Measurements from ENCODE around the gene EFS. TPM values are rescaled to one million over a fixed set of nuclear protein-coding genes. Genes with fewer than 3 reads are reported as not detected.

Gene EFS
- polyA plus RNA-seq, 4 donors: 36.6 to 53.0 (median 40.1) TPM

DNA sequence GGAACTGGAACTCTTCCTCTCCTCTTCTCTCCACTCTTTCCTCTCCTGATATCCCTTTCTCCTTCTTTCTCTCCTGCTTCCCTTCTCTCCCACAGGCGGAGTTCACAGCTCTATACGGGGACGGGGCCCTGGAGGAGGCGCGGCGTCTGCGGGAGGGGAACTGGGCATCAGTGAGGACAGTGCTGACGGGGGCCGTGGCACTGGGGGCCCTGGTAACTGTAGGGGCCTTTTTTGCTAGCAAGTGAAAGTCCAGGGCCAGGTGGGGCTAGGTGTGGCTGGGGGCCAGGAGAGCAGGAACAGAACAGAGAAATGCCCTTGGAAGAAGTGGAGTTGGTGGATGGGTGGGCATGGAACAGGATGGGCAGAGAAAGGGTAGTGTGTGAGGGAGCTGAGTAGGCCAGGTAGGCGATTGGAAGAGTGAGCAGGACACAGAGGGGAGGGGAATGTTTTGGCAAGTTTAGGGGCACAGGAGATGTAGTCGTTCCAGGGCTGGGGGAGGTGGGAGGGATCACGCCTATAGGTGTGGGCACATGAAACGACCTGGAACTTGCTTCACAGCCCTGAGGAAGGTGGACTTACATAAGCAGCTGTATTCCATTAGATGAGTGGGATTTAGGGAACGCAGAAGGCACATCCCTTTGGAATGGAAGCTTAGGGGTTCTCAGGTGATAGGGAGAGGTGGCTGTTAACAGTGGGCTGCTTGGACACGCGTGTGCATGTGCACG lies 56.1 kb downstream of the EFS start:
- DNase-seq (ENCODE audit: low read depth in 4 of 4, low spot score in 3 of 4): no peak

DNA sequence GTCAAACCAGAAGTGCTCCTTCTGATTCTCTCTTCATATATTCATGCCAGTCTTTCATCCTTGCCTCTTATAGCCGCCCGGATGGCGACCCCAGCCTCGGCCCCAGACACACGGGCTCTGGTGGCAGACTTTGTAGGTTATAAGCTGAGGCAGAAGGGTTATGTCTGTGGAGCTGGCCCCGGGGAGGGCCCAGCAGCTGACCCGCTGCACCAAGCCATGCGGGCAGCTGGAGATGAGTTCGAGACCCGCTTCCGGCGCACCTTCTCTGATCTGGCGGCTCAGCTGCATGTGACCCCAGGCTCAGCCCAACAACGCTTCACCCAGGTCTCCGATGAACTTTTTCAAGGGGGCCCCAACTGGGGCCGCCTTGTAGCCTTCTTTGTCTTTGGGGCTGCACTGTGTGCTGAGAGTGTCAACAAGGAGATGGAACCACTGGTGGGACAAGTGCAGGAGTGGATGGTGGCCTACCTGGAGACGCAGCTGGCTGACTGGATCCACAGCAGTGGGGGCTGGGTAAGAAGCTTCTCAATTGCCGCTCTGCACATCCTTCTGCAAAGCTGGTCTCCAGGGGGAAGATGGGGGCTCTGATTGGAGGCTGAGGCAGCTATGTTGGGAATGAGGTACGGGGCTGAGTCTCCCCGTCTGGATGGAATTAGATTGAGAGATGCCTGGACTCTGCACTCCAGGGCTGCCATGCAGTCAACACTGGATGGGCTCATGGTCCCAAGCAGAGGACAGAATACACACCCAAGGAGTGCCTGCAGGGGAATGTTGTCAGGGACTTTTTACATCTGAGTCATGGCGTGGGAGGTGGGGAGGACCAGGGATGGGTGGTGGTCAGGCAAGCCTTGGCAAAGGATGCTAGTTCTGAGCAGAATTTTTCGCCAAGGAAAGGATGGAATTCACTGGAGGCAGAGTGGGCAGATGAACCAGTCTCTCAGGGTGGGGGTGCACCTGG lies 57.0 kb downstream of the EFS start:
- no peak for DNase-seq (ENCODE audit: low read depth in 4 of 4, low spot score in 3 of 4)

DNA sequence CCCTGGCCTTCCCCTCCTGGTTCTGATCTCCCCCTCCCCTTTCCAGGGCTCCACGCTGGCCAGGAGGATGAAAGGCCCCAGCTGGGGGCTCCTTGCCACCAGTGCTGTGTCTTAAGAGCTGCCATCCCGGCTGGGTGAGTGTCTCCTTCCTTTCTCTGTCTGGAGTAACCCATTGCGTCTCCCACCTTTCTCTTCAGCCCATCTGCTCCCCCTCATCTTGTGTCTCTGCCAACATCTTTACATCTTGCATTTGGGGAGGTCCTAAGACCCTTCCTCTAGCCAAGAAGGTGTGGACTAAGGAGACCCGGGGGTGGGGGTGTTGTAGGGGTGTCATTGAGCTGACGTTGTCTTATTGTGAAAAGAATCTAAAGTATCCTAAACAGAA lies 57.8 kb downstream of the EFS start:
- no peak for DNase-seq (ENCODE audit: low read depth in 4 of 4, low spot score in 3 of 4)

DNA sequence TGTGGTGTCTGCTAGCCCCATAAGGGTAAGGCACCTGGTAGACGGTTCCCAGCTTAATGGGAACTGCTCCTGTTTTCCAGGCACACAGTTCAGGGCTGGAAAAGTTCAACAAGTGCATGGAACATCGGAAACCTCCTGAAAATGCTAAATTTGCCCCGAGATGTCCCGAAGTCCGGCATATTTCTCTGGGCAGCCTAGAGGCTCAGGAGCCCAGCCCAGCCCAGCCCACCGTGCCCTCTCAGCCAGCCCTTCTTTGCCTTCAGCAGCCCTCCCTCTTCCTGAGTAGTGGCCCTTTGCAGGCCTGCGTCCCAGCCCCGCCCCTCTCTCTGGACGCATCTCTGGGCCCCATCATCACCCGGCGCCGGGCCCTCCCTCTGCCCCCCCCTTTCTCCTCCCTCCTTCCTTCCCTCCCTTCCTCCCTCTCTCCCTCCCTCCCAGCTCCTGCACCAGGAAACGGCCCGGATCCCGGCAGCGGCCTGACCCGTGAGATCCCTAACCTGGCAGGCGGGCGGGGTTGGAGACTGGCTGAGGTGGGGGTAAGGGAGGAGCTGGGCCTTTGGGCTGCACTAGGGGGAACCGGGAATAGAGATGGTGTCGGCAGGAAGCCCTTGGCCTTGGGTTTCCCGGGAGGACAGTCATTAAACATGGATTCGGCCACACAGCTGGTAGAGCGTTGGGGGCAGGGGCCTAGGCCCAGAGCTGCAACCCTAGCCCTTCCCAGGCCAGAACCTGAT lies 58.4 kb downstream of the EFS start, which contains the start of gene BCL2L2:
TSS of gene BCL2L2 (plus strand) at position 422 of the 734 bp plus-strand sequence. CDS start 935 bp downstream, outside the sequence.
- peak; percentile 84 to 87 (median 86) for DNase-seq (ENCODE audit: low read depth in 4 of 4, low spot score in 3 of 4)

Other genes starting within 250 kb of the EFS start
- gene CEBPE, start 245.9 kb downstream of the EFS start, polyA plus RNA-seq (ENCODE audit: insufficient read length in 4 of 4): under 1 TPM in 3 of 4 donors, not detected in 1; 0.13 to 0.32 (median 0.18) TPM
- gene SLC7A8, start 181.5 kb downstream of the EFS start, polyA plus RNA-seq (ENCODE audit: insufficient read length in 4 of 4): 100 to 1,000 TPM in 1 of 4 donors, 10 to 100 TPM in 3; 88.7 to 100 (median 95.3) TPM
- gene RNF212B, start 127.2 kb downstream of the EFS start, polyA plus RNA-seq (ENCODE audit: insufficient read length in 4 of 4): 1 to 10 TPM; 1.1 to 1.8 (median 1.5) TPM
- gene HOMEZ, start 79.0 kb downstream of the EFS start, polyA plus RNA-seq (ENCODE audit: insufficient read length in 4 of 4): 10 to 100 TPM; 27.5 to 30.6 (median 28.2) TPM
- 10 to 100 TPM; 22.5 to 31.7 (median 25.0) TPM for gene PPP1R3E, start 62.3 kb downstream of the EFS start, polyA plus RNA-seq (ENCODE audit: insufficient read length in 4 of 4)
- gene BCL2L2, start 58.3 kb downstream of the EFS start, polyA plus RNA-seq (ENCODE audit: insufficient read length in 4 of 4): 10 to 100 TPM; 40.1 to 43.1 (median 40.9) TPM
- gene PABPN1, start 43.7 kb downstream of the EFS start, polyA plus RNA-seq (ENCODE audit: insufficient read length in 4 of 4): 100 to 1,000 TPM; 243 to 268 (median 257) TPM
- 10 to 100 TPM; 56.7 to 74.4 (median 61.3) TPM for gene SLC22A17, start 12.3 kb downstream of the EFS start, polyA plus RNA-seq (ENCODE audit: insufficient read length in 4 of 4)
- gene IL25, start 7.6 kb upstream of the EFS start, polyA plus RNA-seq (ENCODE audit: insufficient read length in 4 of 4): not detected
- gene CMTM5, start 11.9 kb upstream of the EFS start, polyA plus RNA-seq (ENCODE audit: insufficient read length in 4 of 4): 1 to 10 TPM; 2.0 to 3.3 (median 2.9) TPM
- under 1 TPM; 0.17 to 0.24 (median 0.22) TPM for gene MYH6, start 43.1 kb upstream of the EFS start, polyA plus RNA-seq (ENCODE audit: insufficient read length in 4 of 4)
- under 1 TPM; 0.19 to 0.32 (median 0.24) TPM for gene MYH7, start 70.5 kb upstream of the EFS start, polyA plus RNA-seq (ENCODE audit: insufficient read length in 4 of 4)
- gene NGDN, start 104.5 kb upstream of the EFS start, polyA plus RNA-seq (ENCODE audit: insufficient read length in 4 of 4): 10 to 100 TPM; 62.3 to 67.5 (median 64.8) TPM
- gene ZFHX2, start 186.6 kb upstream of the EFS start, polyA plus RNA-seq (ENCODE audit: insufficient read length in 4 of 4): 1 to 10 TPM; 6.7 to 7.8 (median 6.9) TPM
- gene THTPA, start 191.1 kb upstream of the EFS start, polyA plus RNA-seq (ENCODE audit: insufficient read length in 4 of 4): 10 to 100 TPM; 15.8 to 21.1 (median 17.3) TPM
- 10 to 100 TPM; 71.7 to 89.8 (median 78.0) TPM for gene AP1G2, start 202.6 kb upstream of the EFS start, polyA plus RNA-seq (ENCODE audit: insufficient read length in 4 of 4)
- gene JPH4, start 213.6 kb upstream of the EFS start, polyA plus RNA-seq (ENCODE audit: insufficient read length in 4 of 4): 10 to 100 TPM in 3 of 4 donors, 1 to 10 TPM in 1; 9.5 to 11.6 (median 10.7) TPM

All from right renal pelvis (tissue), 4 donors.